K562 (cell line): ENCODE measurements around the gene ZNF333. TPM values are rescaled to one million over a fixed set of nuclear protein-coding genes. Genes with fewer than 3 reads are reported as not detected.
A peak's percentile ranks its signal among the peaks of the same experiment; 100 is the strongest.

ENCODE experiments used
- ATAC-seq: fragments of 200-7000 bp; cut with Tn5 transposase; 3 replicates; pipeline ENCODE4 v1.9.1; 2020; ENCODE audit warnings: moderate library complexity
- BruUV-seq: library from RNA; stranded (reverse); fragments of 400-500 nt; replicated peaks from 2 replicates; lab custom pipeline; 2021; lab: Mats Ljungman, UMichigan
- CTCF ChIA-PET: fragments of 300-600 bp; formaldehyde crosslinking; extraction: SDS; loops from one replicate; lab custom pipeline; 2021; ENCODE audit warnings: low intra/inter-chr PET ratio; lab: Yijun Ruan, JAX
- POLR2A ChIA-PET: fragments of 300-600, 350-650 bp; sonication (Branson Sonifier 250); formaldehyde crosslinking; extraction: SDS; loops from one replicate; lab custom pipeline; 2021; ENCODE audit warnings: antibody characterized with exemption, inconsistent platforms; lab: Yijun Ruan, JAX
- DNase-seq, 4 experiments: peaks; one replicate each; pipeline versions ENCODE4 v3.0.0 to v3.0.0-alpha.2; 2011 to 2018; ENCODE audit warnings: low spot score in 3 of 4, mixed read lengths in 3 of 4; ENCODE audit errors: extremely low read depth in 1 of 4
- FAIRE-seq: peaks from 2 replicates; lab custom pipeline; 2011; peaks lifted over from hg19 to GRCh38; lab: Jason Lieb, UNC
- H2AFZ ChIP-seq: 2 replicates; pipeline ENCODE4 v1.6.0; 2011; ENCODE audit warnings: low read depth, low read length, control low read depth, inconsistent platforms
- H3K27ac ChIP-seq: fragments of 200-600 bp; 3 replicates; pipeline ENCODE4 v1.8.0; 2011; ENCODE audit warnings: low read depth, mild to moderate bottlenecking, control low read depth, inconsistent platforms, low read length, moderate library complexity, mixed read lengths; ENCODE audit errors: extremely low read depth
- H3K27me3 ChIP-seq, 2 experiments: fragments of 300-600 bp in 1 of 2; 2 replicates in 1 of 2; 3 replicates in 1 of 2; pipeline versions ENCODE4 v1.6.0 to v1.8.0; 2011; ENCODE audit warnings: inconsistent platforms in 2 of 2, low read length in 2 of 2, mild to moderate bottlenecking in 1 of 2, mixed read lengths in 1 of 2, moderate library complexity in 1 of 2; ENCODE audit not compliant: control insufficient read depth in 2 of 2, insufficient read depth in 2 of 2
- H3K36me3 ChIP-seq: fragments of 300-600 bp; 3 replicates; pipeline ENCODE4 v1.8.0; 2011; ENCODE audit warnings: mild to moderate bottlenecking, low read length, inconsistent platforms; ENCODE audit not compliant: control insufficient read depth, insufficient read depth
- H3K4me1 ChIP-seq, 2 experiments: fragments of 200-600 bp in 1 of 2; replicated peaks in 1 of 2; 2 replicates in 1 of 2; 3 replicates in 1 of 2; pipeline versions ENCODE4 v1.5.1 to v1.8.0; 2011; ENCODE audit warnings: inconsistent platforms in 2 of 2, low read length in 2 of 2, mild to moderate bottlenecking in 1 of 2, mixed read lengths in 1 of 2, moderate library complexity in 1 of 2; ENCODE audit not compliant: control insufficient read depth in 2 of 2, insufficient read depth in 2 of 2
- H3K4me2 ChIP-seq: 2 replicates; pipeline ENCODE4 v1.6.1; 2011; ENCODE audit warnings: low read length, control low read depth, inconsistent platforms, mixed read lengths; ENCODE audit not compliant: insufficient read depth
- H3K4me3 ChIP-seq: fragments of 200-600 bp; sonication (generic), shearing (Covaris generic); 2 replicates; pipeline ENCODE4 v1.5.1; 2016; ENCODE audit warnings: control low read depth, inconsistent platforms
- H3K79me2 ChIP-seq: fragments of 200-600 bp; 3 replicates; pipeline ENCODE4 v1.8.0; 2011; ENCODE audit warnings: low read length, inconsistent platforms; ENCODE audit not compliant: control insufficient read depth, insufficient read depth
- H3K9ac ChIP-seq, 2 experiments: 2 replicates each; pipeline versions ENCODE4 v1.6.0 to v1.6.1; 2011; ENCODE audit warnings: low read depth in 2 of 2, low read length in 2 of 2, control low read depth in 1 of 2, inconsistent platforms in 1 of 2, mild to moderate bottlenecking in 1 of 2, mixed read lengths in 1 of 2; ENCODE audit not compliant: insufficient read depth in 1 of 2
- H3K9me1 ChIP-seq: one replicate; pipeline ENCODE4 v1.6.0; 2011; ENCODE audit warnings: inconsistent platforms, mild to moderate bottlenecking, low read length, moderate library complexity; ENCODE audit not compliant: control insufficient read depth, insufficient read depth
- H3K9me3 ChIP-seq: replicated peaks from 2 replicates; pipeline ENCODE4 v1.5.1; 2011; ENCODE audit warnings: low read depth, low read length, inconsistent platforms; ENCODE audit not compliant: control insufficient read depth, insufficient read depth
- H4K20me1 ChIP-seq: replicated peaks from 2 replicates; pipeline ENCODE4 v1.6.1; 2011; ENCODE audit warnings: low read length, inconsistent platforms, mixed read lengths; ENCODE audit not compliant: control insufficient read depth, insufficient read depth
- ATF1 ChIP-seq, 2 experiments: fragments of 450-650 bp in 1 of 2; IDR thresholded peaks; 2 replicates each; pipeline ENCODE4 v1.6.1; 2016; ENCODE audit warnings: missing compliant biosample characterization in 1 of 2, missing genetic modification characterization in 1 of 2
- BHLHE40 ChIP-seq: IDR thresholded peaks from 2 replicates; pipeline ENCODE4 v1.6.1; 2011; ENCODE audit warnings: low read length, improper control_type of control experiment
- DPF2 ChIP-seq: fragments of 450-650 bp; IDR thresholded peaks from 2 replicates; pipeline ENCODE4 v1.6.1; 2016
- HDAC1 ChIP-seq, 2 experiments: fragments of 450-650 bp; IDR thresholded peaks; 2 replicates each; pipeline ENCODE4 v1.6.1; 2016 to 2017; ENCODE audit warnings: inconsistent platforms in 1 of 2, mild to moderate bottlenecking in 1 of 2, moderate library complexity in 1 of 2
- MAFF ChIP-seq: IDR thresholded peaks from 2 replicates; pipeline ENCODE4 v1.6.1; 2012; ENCODE audit warnings: low read length, improper control_type of control experiment
- NFYB ChIP-seq: IDR thresholded peaks from 2 replicates; pipeline ENCODE4 v1.6.1; 2011; ENCODE audit warnings: mild to moderate bottlenecking, moderate library complexity; ENCODE audit not compliant: insufficient read length; ENCODE audit errors: extremely low read depth
- PATZ1 ChIP-seq: fragments of 250-450 bp; sonication (Bioruptor Pico); IDR thresholded peaks from 2 replicates; pipeline ENCODE4 v1.5.0; 2020; ENCODE audit warnings: mild to moderate bottlenecking, borderline replicate concordance
- RBFOX2 ChIP-seq: fragments of 200-400 bp; formaldehyde crosslinking; IDR thresholded peaks from 2 replicates; pipeline ENCODE4 v1.6.1; 2017; ENCODE audit warnings: low read depth, mild to moderate bottlenecking, low read length, moderate library complexity
- SMARCA4 ChIP-seq: fragments of 450-650 bp; IDR thresholded peaks from 2 replicates; pipeline ENCODE4 v1.6.1; 2016
- SMARCE1 ChIP-seq: fragments of 450-650 bp; IDR thresholded peaks from 2 replicates; pipeline ENCODE4 v1.7.1; 2016; ENCODE audit warnings: mild to moderate bottlenecking
- SP1 ChIP-seq: sonication (generic); formaldehyde crosslinking; IDR thresholded peaks from 2 replicates; pipeline ENCODE4 v1.8.1; 2022; ENCODE audit warnings: mild to moderate bottlenecking, missing genetic modification reagents
- SREBF2 ChIP-seq: sonication (generic); formaldehyde crosslinking; IDR thresholded peaks from 2 replicates; pipeline ENCODE4 v1.4.0; 2020; ENCODE audit warnings: mild to moderate bottlenecking, missing genetic modification reagents
- SRSF1 ChIP-seq: fragments of 200-400 bp; formaldehyde crosslinking; IDR thresholded peaks from 2 replicates; pipeline ENCODE4 v1.6.1; 2017; ENCODE audit warnings: mild to moderate bottlenecking, low read depth, low read length, moderate library complexity
- THRAP3 ChIP-seq: fragments of 450-650 bp; IDR thresholded peaks from 2 replicates; pipeline ENCODE4 v1.6.1; 2016; ENCODE audit warnings: mild to moderate bottlenecking, inconsistent platforms, borderline replicate concordance
- ZC3H4 ChIP-seq: sonication (generic); formaldehyde crosslinking; IDR thresholded peaks from 2 replicates; pipeline ENCODE4 v1.9.0; 2021; ENCODE audit warnings: missing genetic modification reagents, borderline replicate concordance
- ZFP30 ChIP-seq: fragments of 250-450 bp; sonication (Bioruptor Pico); IDR thresholded peaks from 2 replicates; pipeline ENCODE4 v1.8.0; 2022; ENCODE audit warnings: moderate library complexity, mild to moderate bottlenecking, inconsistent platforms, borderline replicate concordance
- ZNF165 ChIP-seq: fragments of 250-450 bp; sonication (Bioruptor Pico); IDR thresholded peaks from 2 replicates; pipeline ENCODE4 v1.4.0; 2020; ENCODE audit warnings: borderline replicate concordance
- ZNF408 ChIP-seq: fragments of 250-450 bp; sonication (Bioruptor Pico); IDR thresholded peaks from 2 replicates; pipeline ENCODE4 v1.4.0; 2020; ENCODE audit warnings: low read depth, mild to moderate bottlenecking, moderate library complexity
- WGBS: fragments of 100-300 bp; shearing (Covaris generic); methylation state at CpG from one replicate; pipeline ENCODE4 v1.1.6; 2016; ENCODE audit warnings: low coverage, mixed read lengths; ENCODE audit not compliant: insufficient coverage; ENCODE audit errors: missing lambda C conversion rate; 5-methylcytosine and 5-hydroxymethylcytosine counted together
- in situ Hi-C: fragments of 300-500 bp; cut with MboI; formaldehyde crosslinking; loops from 4 replicates; pipeline ENCODE4 v1.15.0; 2018; ENCODE audit warnings: inconsistent platforms, mixed read lengths
- intact Hi-C: fragments of 100-400 bp; cut with micrococcal nuclease; formaldehyde crosslinking; loops from 2 replicates; pipeline ENCODE4 v1.14.2; 2022
- polyA plus RNA-seq, 8 experiments: library from polyadenylated mRNA; depleted of rRNA in 4 of 8; stranded (reverse) in 5 of 8; unstranded in 3 of 8; fragments of >200 nt; fragmentation: Nextera tagmentation in 2 of 8; fragmentation: Illumina TruSeq in 1 of 8; extraction: Ambion mirVana in 2 of 8; extraction: Trizol in 1 of 8; gene quantifications; 2 replicates each; pipeline versions ENCODE4 v1.2.1 to v1.2.3, GENCODE V29; 2011 to 2014; ENCODE audit warnings: inconsistent platforms in 1 of 8, missing spikeins in 1 of 8
- total RNA-seq, 7 experiments: library from RNA; depleted of rRNA in 6 of 7; stranded (reverse); fragments of >200 nt in 6 of 7; fragmentation: Illumina TruSeq in 2 of 7; extraction: Trizol in 2 of 7; gene quantifications; 2 replicates each; pipeline versions ENCODE4 v1.2.1 to v1.2.3, GENCODE V29; 2011 to 2021; ENCODE audit warnings: low replicate concordance in 1 of 7

The ZNF333 gene
- total and polyA plus RNA-seq, 9 of the 15 experiments (the other 6 are each of a cell fraction or from before 2014, with no cell fraction given), result 2.8 to 10.3 (median 6.3) TPM

GRCh38 chr19:14782626-14783409 lies 93.0 kb downstream of the ZNF333 start:
- in situ Hi-C loops, result loop anchor here (5.0 to 10.0 kb wide), 2 partner anchors 208 to 411 kb away; partner anchors contain the start of gene NDUFB7
- intact Hi-C loops, result no loop called here
- ATAC-seq (no peak), FAIRE-seq (no peak), DNase-seq (peak in 1 of 4 experiments; percentile 19)
- peak overlapping the region in 1 of 2 experiments; percentile 62; a peak in 3 of 4 replicates for H3K9ac ChIP-seq
- no peak overlapping the region for H3K4me3 ChIP-seq
- no TSS peak for BruUV-seq
- ChIA-PET CTCF (no interaction called here), POLR2A (interaction anchor here (0.6 kb wide), 1 partner anchor 1424 kb away, joined by 3 read pairs; no protein-coding TSS in a partner anchor)
- 49% methylated on average over 16 of the region's 16 CpGs for WGBS
- no peaks in the 10 kb centered on the region for H4K20me1 ChIP-seq
- H3K9me1 ChIP-seq, result no peaks in the 10 kb centered on the region
- H3K4me2 ChIP-seq, result peak overlapping the region; percentile 55; the same call in 1 of the 2 replicates
- H3K36me3 ChIP-seq, result no peaks in the 10 kb centered on the region
- H3K4me1 ChIP-seq, result peaks cover 23 to 27% of the 10 kb centered on the region in 2 experiments
- H3K9me3 ChIP-seq, result no peaks in the 10 kb centered on the region
- no peaks in the 10 kb centered on the region for H3K27me3 ChIP-seq
- H2AFZ ChIP-seq, result peak overlapping the region; percentile 86
- no peaks in the 10 kb centered on the region for H3K79me2 ChIP-seq
- H3K27ac ChIP-seq, result peak overlapping the region; percentile 86
- TF ChIP-seq MAFF, result no peak
- TF ChIP-seq SMARCA4, result no peak
- TF ChIP-seq SREBF2, result no peak
- no peak for TF ChIP-seq ZFP30 (CRISPR knock-in tag)
- no peak for TF ChIP-seq ZNF408 (CRISPR knock-in tag)
- 0 out of 2 replicates have a peak, but pooled peaks have one; percentile 24 for TF ChIP-seq SP1 (CRISPR knock-in tag)
- no peak for TF ChIP-seq ZNF165 (CRISPR knock-in tag)
- TF ChIP-seq NFYB, result no peak
- no peak for TF ChIP-seq THRAP3
- TF ChIP-seq ZC3H4 (CRISPR knock-in tag), result no peak
- TF ChIP-seq HDAC1 (IDR thresholded peaks at IDR 0.05), result no peak
- TF ChIP-seq BHLHE40, result peak; percentile 5; the same call in 1 of the 2 replicates
- TF ChIP-seq SMARCE1, result peak; percentile 53; the same call in 1 of the 2 replicates
- no peak for TF ChIP-seq SRSF1
- TF ChIP-seq PATZ1 (CRISPR knock-in tag), result no peak
- TF ChIP-seq ATF1 (CRISPR knock-in tag; IDR thresholded peaks at IDR 0.05), result no peak
- TF ChIP-seq ATF1 (tag; IDR thresholded peaks at IDR 0.05), result peak; percentile 13; the same call in 1 of the 2 replicates
- TF ChIP-seq RBFOX2, result no peak
- TF ChIP-seq DPF2, result 0 out of 2 replicates have a peak, but pooled peaks have one; percentile 27
